OCI-LY3 (cell line): ENCODE results near the gene GIPC2.

Experiments
- CTCF ChIP-seq: fragments of 200-600, 300-600 bp; sonication (generic); IDR thresholded peaks from 2 replicates; pipeline ENCODE4 v1.5.1; 2014; ENCODE audit warnings: antibody characterized with exemption, low read length, low read depth
- EZH2phosphoT487 ChIP-seq: fragments of 200-600 bp; shearing (Covaris generic); IDR thresholded peaks from 2 replicates; pipeline ENCODE4 v1.6.1; 2018; ENCODE audit warnings: antibody characterized with exemption, mixed run types, low read depth

- TF ChIP-seq CTCF (no peak), EZH2phosphoT487 (no peak)
These were observed 9.2 kb downstream of the GIPC2 start for GRCh38 chr1:78054972-78055371.
